Thoracic aorta (tissue), 2 donors: ENCODE measurements around the gene RERG. TPM values are rescaled to one million over a fixed set of nuclear protein-coding genes. Genes with fewer than 3 reads are reported as not detected.
"Not testable (repeated sequence)": the region's sequence is repeated elsewhere in the genome, so short reads cannot be mapped to it uniquely, and the experiment has no call there.

Experiments
- ATAC-seq: fragments of 150-250 bp; one replicate; pipeline ENCODE4 v1.8.0; 2017; ENCODE audit warnings: low read depth; ENCODE audit not compliant: insufficient number of reproducible peaks, low FRiP score
- DNase-seq: peaks from one replicate; pipeline ENCODE4 v3.0.0-alpha.2; 2020; ENCODE audit warnings: low spot score
- H3K27ac ChIP-seq, 2 donors: fragments of 200-600 bp; sonication (generic); 1 replicate in 1 of 2; 2 replicates in 1 of 2; pipeline ENCODE4 v1.5.1; 2016; ENCODE audit warnings: mild to moderate bottlenecking in 2 of 2, moderate library complexity in 2 of 2
- H3K27me3 ChIP-seq: fragments of 200-600 bp; sonication (generic); replicated peaks from 2 replicates; pipeline ENCODE4 v1.6.0; 2016; ENCODE audit warnings: mild to moderate bottlenecking; ENCODE audit not compliant: insufficient read depth
- H3K36me3 ChIP-seq: fragments of 200-600 bp; sonication (generic); one replicate; pipeline ENCODE4 v1.5.1; 2016
- H3K4me1 ChIP-seq, 2 donors: fragments of 200-600 bp; sonication (generic); 1 replicate in 1 of 2; 2 replicates in 1 of 2; pipeline versions ENCODE4 v1.5.1 to v1.6.0; 2016; ENCODE audit warnings: low read depth in 2 of 2, mild to moderate bottlenecking in 1 of 2; ENCODE audit not compliant: control insufficient read depth in 1 of 2
- H3K4me3 ChIP-seq: fragments of 200-600 bp; sonication (generic); 2 replicates; pipeline ENCODE4 v1.5.1; 2016; ENCODE audit warnings: mild to moderate bottlenecking
- H3K9me3 ChIP-seq: fragments of 200-600 bp; sonication (generic); 2 replicates; pipeline ENCODE4 v1.5.1; 2016
- CTCF ChIP-seq: fragments of 200-600 bp; sonication (generic); IDR thresholded peaks from one replicate; pipeline ENCODE4 v1.5.1; 2019; ENCODE audit warnings: antibody characterized with exemption
- total RNA-seq, 2 donors: library from RNA; depleted of rRNA; stranded (reverse); fragments of >200 nt; gene quantifications; one replicate each; pipeline versions ENCODE4 v1.1.0 to v1.2.3, GENCODE V29; 2016

RERG gene
- total RNA-seq, 2 donors from 2014 or later, result 92.3 to 120 TPM

DNA sequence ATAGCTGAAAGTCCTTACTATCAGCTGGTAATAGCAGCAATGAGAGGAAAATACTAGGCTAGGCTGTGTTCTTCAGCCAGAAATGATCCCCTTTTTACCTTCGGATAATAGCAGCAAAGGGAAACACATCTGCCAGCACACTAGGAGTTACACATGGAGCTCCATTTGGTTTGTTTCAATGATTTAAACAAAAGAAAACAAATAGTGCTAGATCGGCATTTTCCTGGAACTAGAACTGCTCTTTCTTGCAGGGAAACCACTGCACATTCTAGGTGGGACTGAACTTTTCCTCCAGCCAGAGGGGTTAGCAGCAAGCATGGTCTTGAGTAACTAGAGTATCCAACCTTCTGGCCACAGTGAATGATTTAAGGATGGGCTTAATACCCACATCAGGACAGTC, 130.8 kb downstream of the RERG start:
- Histone ChIP-seq H3K4me1 (peaks cover 25 to 51% of the 10 kb centered on the region in 2 donors), H3K4me3 (no peak overlapping the region), H3K36me3 (no peaks in the 10 kb centered on the region), H3K27ac (peak overlapping the region; percentile 74 to 76), H3K27me3 (no peaks in the 10 kb centered on the region), H3K9me3 (no peaks in the 10 kb centered on the region)
- no peak for DNase-seq
- no peak for ATAC-seq
- TF ChIP-seq CTCF, result no peak

GRCh38 chr12:15088105-15088504, 133.1 kb downstream of the RERG start:
- peak overlapping the region in 1 of 2 donors; percentile 74 for H3K27ac ChIP-seq
- H3K27me3 ChIP-seq, result no peaks in the 10 kb centered on the region
- no peaks in the 10 kb centered on the region for H3K9me3 ChIP-seq
- ATAC-seq (no peak), DNase-seq (no peak)
- no peaks in the 10 kb centered on the region for H3K36me3 ChIP-seq
- TF ChIP-seq CTCF, result no peak
- H3K4me3 ChIP-seq, result no peak overlapping the region
- peaks cover 23 to 49% of the 10 kb centered on the region in 2 donors for H3K4me1 ChIP-seq

DNA sequence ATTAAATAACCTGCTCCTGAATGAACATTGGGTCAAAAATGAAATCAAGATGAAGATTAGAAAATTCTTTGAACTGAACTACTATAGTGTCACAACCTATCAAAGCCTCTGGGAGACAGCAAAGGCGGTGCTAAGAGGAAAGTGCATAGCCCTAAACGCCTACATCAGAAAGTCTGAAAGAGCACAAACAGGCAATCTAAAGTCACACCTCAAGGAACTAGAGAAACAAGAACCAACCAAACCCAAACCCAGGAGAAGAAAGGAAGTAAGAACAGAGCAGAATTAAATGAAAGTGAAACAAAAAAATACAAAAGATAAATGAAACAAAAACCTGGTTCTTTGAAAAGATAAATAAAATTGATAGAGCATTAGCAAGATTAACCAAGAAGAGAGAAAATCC, 143.5 kb downstream of the RERG start:
- H3K27ac ChIP-seq, H3K4me3 ChIP-seq, DNase-seq, H3K4me1 ChIP-seq, H3K36me3 ChIP-seq, H3K9me3 ChIP-seq, H3K27me3 ChIP-seq, ATAC-seq: not testable (repeated sequence)

DNA sequence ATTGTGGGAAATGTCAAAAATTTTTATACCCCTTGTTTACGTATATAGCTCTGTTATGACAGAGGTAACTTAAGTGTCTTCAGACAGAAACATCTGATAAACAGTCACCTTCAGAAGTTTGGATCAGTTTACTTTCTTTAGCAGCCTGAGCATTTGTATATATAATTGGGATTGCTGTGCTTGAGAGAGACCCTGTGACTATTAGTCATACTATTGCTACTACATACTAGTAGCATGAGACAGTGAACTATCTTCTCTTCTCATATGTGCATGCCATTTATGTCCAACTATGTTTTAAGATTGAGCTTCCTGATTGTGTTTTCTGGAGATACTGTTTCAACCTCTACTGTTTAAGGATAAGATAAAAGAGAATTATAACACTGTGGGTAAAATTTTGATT, 146.9 kb downstream of the RERG start:
- no peak overlapping the region for H3K4me3 ChIP-seq
- no peaks in the 10 kb centered on the region for H3K36me3 ChIP-seq
- no peak for DNase-seq
- H3K27ac ChIP-seq, result no peak overlapping the region
- H3K4me1 ChIP-seq, result no peaks in the 10 kb centered on the region
- ATAC-seq, result no peak
- no peaks in the 10 kb centered on the region for H3K9me3 ChIP-seq
- H3K27me3 ChIP-seq, result no peaks in the 10 kb centered on the region
- TF ChIP-seq CTCF, result no peak

- Histone ChIP-seq H3K9me3 (no peaks in the 10 kb centered on the region), H3K27ac (no peak overlapping the region), H3K4me1 (peaks cover 0 to 5% of the 10 kb centered on the region in 2 donors), H3K36me3 (no peaks in the 10 kb centered on the region), H3K27me3 (no peaks in the 10 kb centered on the region), H3K4me3 (no peak overlapping the region)
- TF ChIP-seq CTCF, result no peak
- DNase-seq (no peak), ATAC-seq (no peak)
Observed at GRCh38 chr12:15059123-15059522, 162.1 kb downstream of the RERG start.

Other genes with a start within 250 kb of the RERG start
- not detected for gene PDE6H, start 248.4 kb downstream of the RERG start, total RNA-seq
- 10 to 100 TPM; 11.9 to 19.5 TPM for gene PTPRO, start 101.1 kb upstream of the RERG start, total RNA-seq